WERI-Rb-1 (cell line): ENCODE data around the gene PTGES2.

Source experiments
- DNase-seq: peaks from one replicate; pipeline ENCODE4 v3.0.0-alpha.2; 2020
- H3K27ac ChIP-seq: fragments of 250-450 bp; sonication (Bioruptor Pico); 2 replicates; pipeline ENCODE4 v1.5.1; 2020; ENCODE audit warnings: mild to moderate bottlenecking, moderate library complexity
- H3K27me3 ChIP-seq: fragments of 250-450 bp; sonication (Bioruptor Pico); 2 replicates; pipeline ENCODE4 v1.5.1; 2021; ENCODE audit warnings: mild to moderate bottlenecking, low read depth, moderate library complexity; ENCODE audit not compliant: insufficient read depth, severe bottlenecking
- H3K36me3 ChIP-seq: fragments of 250-450 bp; sonication (Bioruptor Pico); 2 replicates; pipeline ENCODE4 v1.5.1; 2020; ENCODE audit warnings: mild to moderate bottlenecking, moderate library complexity
- H3K4me3 ChIP-seq: 2 replicates; pipeline ENCODE4 v1.5.1; 2011; ENCODE audit warnings: low read depth, mild to moderate bottlenecking, control low read depth, low read length
- H3K9me3 ChIP-seq: fragments of 250-450 bp; sonication (Bioruptor Pico); 2 replicates; pipeline ENCODE4 v1.5.1; 2021; ENCODE audit warnings: mild to moderate bottlenecking, moderate library complexity; ENCODE audit not compliant: severe bottlenecking
- CTCF ChIP-seq: IDR thresholded peaks from 2 replicates; pipeline ENCODE4 v1.5.1; 2011; ENCODE audit warnings: low read depth, mild to moderate bottlenecking, control low read depth, inconsistent platforms, low read length

The PTGES2 gene

GRCh38 chr9:128122809-128123175 lies 4.7 kb downstream of the PTGES2 start:
- DNase-seq: no peak

GRCh38 chr9:128121924-128122808 lies 5.4 kb downstream of the PTGES2 start:
- H3K27ac ChIP-seq: no peak overlapping the region
- peaks cover 57% of the 10 kb centered on the region for H3K36me3 ChIP-seq
- no peaks in the 10 kb centered on the region for H3K27me3 ChIP-seq
- no peak overlapping the region for H3K4me3 ChIP-seq
- no peaks in the 10 kb centered on the region for H3K9me3 ChIP-seq
- no peak for DNase-seq
- TF ChIP-seq CTCF: no peak

More at GRCh38 chr9:128122809-128123175, 4.7 kb downstream of the PTGES2 start:
- Histone ChIP-seq H3K27ac (no peak overlapping the region), H3K27me3 (no peaks in the 10 kb centered on the region), H3K4me3 (no peak overlapping the region), H3K36me3 (peaks cover 57% of the 10 kb centered on the region), H3K9me3 (no peaks in the 10 kb centered on the region)
- TF ChIP-seq CTCF: no peak

- TF ChIP-seq CTCF: no peak
- H3K27ac ChIP-seq: no peak overlapping the region
- no peak for DNase-seq
- no peak overlapping the region for H3K4me3 ChIP-seq
- peaks cover 57% of the 10 kb centered on the region for H3K36me3 ChIP-seq
- H3K27me3 ChIP-seq: no peaks in the 10 kb centered on the region
- no peaks in the 10 kb centered on the region for H3K9me3 ChIP-seq
These were observed 6.1 kb downstream of the PTGES2 start for GRCh38 chr9:128121466-128121810.

GRCh38 chr9:128120741-128121465 lies 6.6 kb downstream of the PTGES2 start:
- no peaks in the 10 kb centered on the region for H3K27me3 ChIP-seq
- peaks cover 53% of the 10 kb centered on the region for H3K36me3 ChIP-seq
- H3K27ac ChIP-seq: no peak overlapping the region
- no peak for DNase-seq
- H3K9me3 ChIP-seq: no peaks in the 10 kb centered on the region
- H3K4me3 ChIP-seq: no peak overlapping the region
- no peak for TF ChIP-seq CTCF

GRCh38 chr9:128120061-128120740 lies 7.3 kb downstream of the PTGES2 start:
- Histone ChIP-seq H3K27ac (no peak overlapping the region), H3K27me3 (no peaks in the 10 kb centered on the region), H3K36me3 (peaks cover 51% of the 10 kb centered on the region), H3K9me3 (no peaks in the 10 kb centered on the region), H3K4me3 (no peak overlapping the region)
- no peak for DNase-seq
- TF ChIP-seq CTCF: no peak
